Epithelial cell of proximal tubule (primary cell): ENCODE measurements around the gene NKAIN4. TPM values are rescaled to one million over a fixed set of nuclear protein-coding genes. Genes with fewer than 3 reads are reported as not detected.
A peak's percentile ranks its signal among the peaks of the same experiment; 100 is the strongest.

Experiments
- DNase-seq: peaks from one replicate; pipeline ENCODE4 v3.0.0-alpha.2; 2011; ENCODE audit warnings: low read depth
- H3K4me3 ChIP-seq: 2 replicates; pipeline ENCODE4 v1.5.1; 2011; ENCODE audit warnings: low read depth, mild to moderate bottlenecking, low read length
- total RNA-seq: library from RNA; depleted of rRNA; stranded (reverse); fragments of >200 nt; gene quantifications from 2 replicates; pipeline ENCODE4 v1.2.3, GENCODE V29; 2015
- TF ChIP-seq, protein P1 (sequence below): conservative IDR thresholded peaks from 2 replicates; pipeline ENCODE4 v1.5.1; 2012; ENCODE audit warnings: low read depth, mild to moderate bottlenecking, low read length

Gene NKAIN4
- total RNA-seq, 1 donor from 2014 or later = 4.0 TPM

DNA sequence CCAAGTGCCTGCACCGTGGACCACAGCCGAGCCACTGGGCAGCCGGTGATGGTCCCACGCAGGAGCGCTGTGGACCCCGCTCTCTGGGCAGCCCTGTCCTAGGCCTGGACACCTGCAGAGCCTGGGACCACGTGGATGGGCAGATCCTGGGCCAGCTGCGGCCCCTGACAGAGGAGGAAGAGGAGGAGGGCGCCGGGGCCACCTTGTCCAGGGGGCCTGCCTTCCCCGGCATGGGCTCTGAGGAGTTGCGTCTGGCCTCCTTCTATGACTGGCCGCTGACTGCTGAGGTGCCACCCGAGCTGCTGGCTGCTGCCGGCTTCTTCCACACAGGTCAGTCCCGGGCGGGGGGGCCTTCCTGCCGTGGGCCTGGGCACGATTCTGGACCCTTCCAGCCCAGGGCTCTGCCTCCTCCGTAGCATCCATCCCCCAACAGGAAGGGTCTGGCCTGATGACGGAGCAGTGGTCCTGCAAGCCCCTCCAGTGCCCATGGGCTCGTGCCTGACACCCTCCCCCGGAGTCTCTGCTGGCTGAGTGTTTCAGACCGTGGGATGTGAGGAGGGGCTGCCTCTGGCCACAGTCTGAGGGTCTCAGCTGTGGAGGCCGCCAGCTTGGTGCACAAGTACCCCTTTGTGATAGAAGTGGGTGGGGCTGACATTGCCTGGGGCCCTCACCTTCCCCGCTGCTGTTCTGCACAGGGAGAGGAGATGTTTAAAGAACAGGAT, 18.0 kb downstream of the NKAIN4 start:
- TF ChIP-seq, protein P1, sequence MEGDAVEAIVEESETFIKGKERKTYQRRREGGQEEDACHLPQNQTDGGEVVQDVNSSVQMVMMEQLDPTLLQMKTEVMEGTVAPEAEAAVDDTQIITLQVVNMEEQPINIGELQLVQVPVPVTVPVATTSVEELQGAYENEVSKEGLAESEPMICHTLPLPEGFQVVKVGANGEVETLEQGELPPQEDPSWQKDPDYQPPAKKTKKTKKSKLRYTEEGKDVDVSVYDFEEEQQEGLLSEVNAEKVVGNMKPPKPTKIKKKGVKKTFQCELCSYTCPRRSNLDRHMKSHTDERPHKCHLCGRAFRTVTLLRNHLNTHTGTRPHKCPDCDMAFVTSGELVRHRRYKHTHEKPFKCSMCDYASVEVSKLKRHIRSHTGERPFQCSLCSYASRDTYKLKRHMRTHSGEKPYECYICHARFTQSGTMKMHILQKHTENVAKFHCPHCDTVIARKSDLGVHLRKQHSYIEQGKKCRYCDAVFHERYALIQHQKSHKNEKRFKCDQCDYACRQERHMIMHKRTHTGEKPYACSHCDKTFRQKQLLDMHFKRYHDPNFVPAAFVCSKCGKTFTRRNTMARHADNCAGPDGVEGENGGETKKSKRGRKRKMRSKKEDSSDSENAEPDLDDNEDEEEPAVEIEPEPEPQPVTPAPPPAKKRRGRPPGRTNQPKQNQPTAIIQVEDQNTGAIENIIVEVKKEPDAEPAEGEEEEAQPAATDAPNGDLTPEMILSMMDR = no peak
- DNase-seq = no peak
- no peak overlapping the region for H3K4me3 ChIP-seq

DNA sequence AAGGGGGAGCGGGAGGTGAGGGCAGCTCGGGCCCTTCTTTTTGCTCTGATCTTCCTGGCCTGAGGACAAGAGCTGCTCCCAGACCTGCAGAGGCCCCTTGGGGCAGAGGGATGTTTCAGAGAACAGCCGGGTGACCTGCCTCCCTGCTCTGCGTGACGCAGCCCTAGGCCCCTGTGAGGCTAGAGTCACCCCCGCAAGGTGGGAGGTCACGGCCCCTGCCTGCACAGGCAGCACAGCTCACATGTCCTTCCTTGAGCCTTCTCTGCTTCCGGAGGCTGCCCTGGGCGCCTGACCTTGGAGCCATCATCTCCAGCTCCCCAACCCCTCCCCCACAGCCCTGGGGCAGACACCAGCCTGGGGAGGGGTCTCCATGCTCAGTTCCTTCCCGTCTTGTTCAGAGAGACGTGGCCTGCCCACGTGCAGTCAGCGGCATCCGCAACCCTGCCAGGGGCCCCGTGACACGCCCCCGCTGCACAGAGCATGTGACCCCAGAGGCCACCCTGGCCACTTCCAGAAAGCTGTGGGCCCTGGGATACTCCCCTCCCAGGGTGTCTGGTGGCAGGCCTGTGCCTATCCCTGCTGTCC, 18.8 kb downstream of the NKAIN4 start, which contains the start of gene BIRC7:
TSS of gene BIRC7 (plus strand) at position 507 of the 585 bp plus-strand sequence. CDS start 192 bp downstream, outside the sequence.
- DNase-seq = no peak
- TF ChIP-seq, protein P1 = no peak
- H3K4me3 ChIP-seq = no peak within 1 kb of the TSS

DNA sequence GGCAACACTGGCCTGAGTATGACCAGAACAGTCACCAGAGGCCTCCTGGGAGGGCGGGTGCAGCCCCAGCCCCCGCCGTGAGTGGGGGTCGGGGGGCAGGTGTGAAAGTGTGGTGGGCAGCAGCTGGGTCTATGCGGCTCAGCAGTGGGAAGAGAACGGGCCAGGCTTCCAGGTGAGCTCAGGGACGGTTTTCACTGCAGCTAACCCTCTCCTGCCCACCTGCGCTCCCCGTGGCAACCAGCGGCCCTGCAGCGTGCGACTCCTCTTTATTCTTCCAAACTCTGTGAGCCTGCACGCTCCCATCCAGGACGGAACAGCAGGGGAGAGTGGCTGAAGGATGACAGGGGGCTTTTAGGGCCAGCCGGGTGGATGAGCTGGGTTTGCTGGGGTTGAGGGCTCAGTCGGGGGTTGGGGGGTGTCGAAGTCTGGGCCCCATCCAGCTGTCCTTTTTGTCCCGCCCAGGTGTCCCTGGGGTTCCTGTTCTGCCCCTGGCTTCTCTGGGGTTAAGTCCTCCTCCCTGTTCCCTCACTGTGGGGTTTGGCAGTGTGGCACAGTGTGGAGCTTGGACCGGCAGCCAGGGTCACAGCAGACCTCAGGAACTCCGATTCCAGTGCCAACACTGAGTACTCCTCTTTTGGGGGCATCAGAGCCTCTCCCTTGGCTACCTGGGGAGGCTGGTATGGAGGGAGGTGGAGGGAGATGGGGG, 19.4 kb downstream of the NKAIN4 start:
- no peak overlapping the region for H3K4me3 ChIP-seq
- no peak for DNase-seq
- TF ChIP-seq, protein P1 = peak; percentile 45

DNA sequence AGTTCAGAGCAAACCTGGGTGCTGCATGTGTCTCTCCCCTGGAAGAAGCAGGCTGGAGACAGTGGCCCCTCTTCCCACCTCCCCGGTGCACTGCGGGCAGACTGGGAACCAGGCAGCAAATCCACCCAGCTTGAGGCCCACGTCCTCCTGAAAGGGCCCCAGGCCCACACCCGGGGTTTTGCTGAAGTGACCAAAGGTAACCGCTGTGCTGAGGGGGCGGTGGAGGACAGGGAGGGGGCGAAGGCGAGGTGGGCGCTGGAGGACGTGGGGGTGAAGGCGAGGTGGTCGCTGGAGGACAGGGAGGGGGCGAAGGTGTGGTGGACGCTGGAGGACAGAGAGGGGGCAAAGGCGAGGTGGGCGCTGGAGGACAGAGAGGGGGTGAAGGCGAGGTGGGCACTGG, 20.3 kb downstream of the NKAIN4 start:
- TF ChIP-seq, protein P1 = no peak
- H3K4me3 ChIP-seq = no peak overlapping the region
- no peak for DNase-seq

DNA sequence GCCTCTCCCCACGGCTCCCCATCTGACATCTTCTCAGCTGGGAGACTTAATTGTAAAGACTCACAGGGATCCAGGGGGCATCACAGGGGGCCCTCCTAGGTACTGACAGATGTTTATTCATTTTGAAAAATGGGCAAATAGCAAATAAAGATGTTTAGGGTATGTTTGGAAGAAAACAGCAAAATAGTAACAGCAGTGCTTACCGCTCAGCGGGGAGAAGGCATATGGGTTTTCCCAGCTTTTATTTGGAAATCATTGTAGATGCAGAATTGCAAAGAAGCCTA, 21.3 kb downstream of the NKAIN4 start:
- no peak overlapping the region for H3K4me3 ChIP-seq
- no peak for DNase-seq
- TF ChIP-seq, protein P1 = no peak

DNA sequence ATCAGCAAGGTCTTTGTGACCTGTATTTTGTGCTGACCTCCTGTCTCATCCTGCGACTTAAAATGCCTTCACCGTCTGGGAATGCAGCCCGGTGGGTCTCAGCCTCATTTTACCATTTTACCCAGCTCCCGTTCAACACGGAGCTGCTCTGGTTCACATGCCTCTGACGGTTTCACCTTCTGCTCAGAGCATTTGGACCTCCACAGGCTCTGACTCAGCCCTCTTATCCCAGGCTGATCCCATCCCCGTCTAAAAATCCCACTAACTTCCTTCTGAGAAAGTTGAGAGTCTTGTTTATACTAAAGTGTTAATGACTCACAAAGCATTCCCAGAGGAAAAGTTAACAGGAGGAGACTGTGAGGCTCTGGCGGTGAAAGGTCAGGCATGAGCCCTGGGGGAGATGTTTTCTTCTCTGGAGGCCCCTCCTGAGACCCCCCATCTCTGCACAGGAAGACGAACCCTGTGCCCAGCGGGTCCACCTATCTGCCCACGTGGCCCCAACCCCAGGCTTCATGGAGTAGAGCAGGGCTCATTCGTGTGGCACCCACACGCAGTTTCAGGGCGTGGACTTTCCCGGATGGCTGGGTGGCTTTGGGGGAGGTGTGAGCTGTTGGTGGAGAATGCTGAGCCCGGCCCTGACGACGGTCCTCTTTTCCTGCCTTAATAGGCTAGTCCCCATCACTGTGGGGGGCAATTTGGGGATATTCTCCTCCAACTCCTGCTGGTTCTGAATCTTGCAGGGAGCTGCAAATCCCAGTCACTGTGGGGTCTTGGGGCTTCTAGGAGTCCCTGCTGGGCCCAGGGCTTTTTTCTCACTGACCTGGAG, 21.8 kb downstream of the NKAIN4 start:
- H3K4me3 ChIP-seq = no peak overlapping the region
- TF ChIP-seq, protein P1 = no peak
- DNase-seq = peak; percentile 91
